CD4-positive, alpha-beta T cell (primary cell): Measurements from ENCODE around the gene FOSB. TPM values are rescaled to one million over a fixed set of nuclear protein-coding genes. Genes with fewer than 3 reads are reported as not detected.

Experiments used
- ATAC-seq: fragments of 200-7000 bp; cut with Tn5 transposase; one replicate; pipeline ENCODE4 v1.10.0; 2022; ENCODE audit warnings: mild to moderate bottlenecking; ENCODE audit not compliant: poor library complexity
- CTCF ChIA-PET: fragments of 350-600 bp; sonication (Branson Sonifier 250); formaldehyde crosslinking; loops from one replicate; lab custom pipeline; 2021; ENCODE audit warnings: antibody characterized with exemption, inconsistent platforms; lab: Charles Lee
- POLR2A ChIA-PET: fragments of 350-600 bp; sonication (Branson Sonifier 250); formaldehyde crosslinking; loops from one replicate; lab custom pipeline; 2021; ENCODE audit warnings: antibody characterized with exemption, inconsistent platforms; lab: Charles Lee
- DNase-seq, 14 experiments: peaks; one replicate each; pipeline ENCODE4 v3.0.0-alpha.2; 2013 to 2020; ENCODE audit warnings: mixed read lengths in 2 of 14
- H3K27ac ChIP-seq, 2 donors: one replicate each; pipeline versions ENCODE4 v1.5.1 to v1.7.0; 2013; ENCODE audit warnings: low read length in 2 of 2, low read depth in 1 of 2, mild to moderate bottlenecking in 1 of 2
- H3K27me3 ChIP-seq, 2 experiments: 1 replicate in 1 of 2; 2 replicates in 1 of 2; pipeline versions ENCODE4 v1.6.1 to v1.7.0; 2013; ENCODE audit warnings: low read length in 2 of 2, control low read depth in 1 of 2, mild to moderate bottlenecking in 1 of 2, moderate library complexity in 1 of 2; ENCODE audit not compliant: insufficient read depth in 2 of 2, control insufficient read depth in 1 of 2
- H3K36me3 ChIP-seq: one replicate; pipeline ENCODE4 v1.6.1; 2013; ENCODE audit warnings: low read length, control low read depth; ENCODE audit not compliant: insufficient read depth
- H3K4me1 ChIP-seq: one replicate; pipeline ENCODE4 v1.6.1; 2013; ENCODE audit warnings: low read length, control low read depth; ENCODE audit not compliant: insufficient read depth
- H3K4me3 ChIP-seq: one replicate; pipeline ENCODE4 v1.5.1; 2013; ENCODE audit warnings: mild to moderate bottlenecking, low read length, moderate library complexity
- H3K9me3 ChIP-seq, 2 experiments: 1 replicate in 1 of 2; 2 replicates in 1 of 2; pipeline versions ENCODE4 v1.6.1 to v1.7.0; 2013; ENCODE audit warnings: low read length in 2 of 2, mild to moderate bottlenecking in 2 of 2, control low read depth in 1 of 2, moderate library complexity in 1 of 2; ENCODE audit not compliant: control insufficient read depth in 1 of 2, insufficient read depth in 1 of 2
- H3K27ac Mint-ChIP-seq: one replicate; pipeline ENCODE4 v1.8.0; 2020; ENCODE audit warnings: mixed read lengths
- H3K27me3 Mint-ChIP-seq: one replicate; pipeline ENCODE4 v1.8.0; 2021; ENCODE audit warnings: mixed read lengths
- H3K36me3 Mint-ChIP-seq: one replicate; pipeline ENCODE4 v1.8.0; 2021; ENCODE audit warnings: low read depth, mixed read lengths
- H3K4me1 Mint-ChIP-seq: one replicate; pipeline ENCODE4 v1.8.0; 2021; ENCODE audit warnings: low read depth, mixed read lengths
- H3K4me3 Mint-ChIP-seq: one replicate; pipeline ENCODE4 v1.8.0; 2020; ENCODE audit warnings: mild to moderate bottlenecking, mixed read lengths
- H3K9me3 Mint-ChIP-seq: one replicate; pipeline ENCODE4 v1.8.0; 2020; ENCODE audit warnings: mixed read lengths
- CTCF ChIP-seq: fragments of 200-600 bp; IDR thresholded peaks from one replicate; pipeline ENCODE4 v1.8.0; 2022; ENCODE audit warnings: antibody characterized with exemption, mild to moderate bottlenecking
- intact Hi-C, 2 experiments: fragments of 100-400 bp; cut with DNase I in 1 of 2; cut with micrococcal nuclease in 1 of 2; formaldehyde crosslinking; loops; one replicate each; pipeline versions ENCODE4 v1.15.1 to v1.9.0; 2023 to 2025; cut with DNase I, micrococcal nuclease
- total RNA-seq, 174 experiments: library from RNA in 2 of 174; stranded (reverse) in 2 of 174; gene quantifications; one replicate each; pipeline ENCODE4 v1.2.3 and lab custom pipeline; 2021 to 2026

Gene FOSB
- total RNA-seq, 2 experiments from 2014 or later = 422 to 424 TPM

DNA sequence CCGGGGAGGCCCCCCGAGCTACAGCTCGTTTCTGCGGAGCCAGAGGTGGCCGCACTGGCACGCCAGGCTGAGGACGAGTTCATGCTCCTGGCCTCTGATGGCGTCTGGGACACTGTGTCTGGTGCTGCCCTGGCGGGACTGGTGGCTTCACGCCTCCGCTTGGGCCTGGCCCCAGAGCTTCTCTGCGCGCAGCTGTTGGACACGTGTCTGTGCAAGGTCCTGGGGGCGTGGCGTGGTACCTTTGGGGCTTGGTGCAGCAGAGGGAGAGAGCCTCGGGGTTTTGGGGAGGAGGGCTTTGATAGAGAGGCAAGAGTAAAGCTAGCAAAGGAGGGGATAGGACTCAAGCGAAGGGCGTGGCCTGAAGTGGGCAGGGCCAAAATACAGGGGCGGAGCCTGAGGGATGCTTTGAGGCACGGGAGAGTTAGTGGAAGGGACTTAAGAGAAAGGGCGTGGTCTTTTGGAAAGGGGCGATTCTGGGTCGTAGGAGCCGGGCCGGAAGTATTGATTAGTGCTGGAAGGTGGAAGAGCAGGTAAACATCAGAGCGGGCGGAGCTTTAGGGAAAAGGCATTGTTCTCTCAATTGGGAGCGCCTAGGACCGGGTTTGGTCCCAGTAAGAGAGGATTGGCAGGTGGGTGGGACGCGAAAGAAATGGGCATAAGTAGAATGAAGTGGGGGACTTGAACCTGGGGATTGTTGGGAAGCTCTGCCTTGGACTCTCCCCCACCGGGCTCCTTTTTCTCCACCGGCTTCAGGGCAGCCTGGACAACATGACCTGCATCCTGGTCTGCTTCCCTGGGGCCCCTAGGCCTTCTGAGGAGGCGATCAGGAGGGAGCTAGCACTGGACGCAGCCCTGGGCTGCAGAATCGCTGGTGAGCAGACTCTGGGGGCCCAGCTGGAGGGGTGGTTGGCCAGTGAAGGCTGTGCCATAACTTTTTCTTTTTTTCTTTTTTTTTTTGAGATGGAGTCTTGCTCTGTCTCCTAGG, 31.7 kb downstream of the FOSB start:
- peaks cover 0 to 6% of the 10 kb centered on the region in 2 experiments for H3K9me3 ChIP-seq
- peaks cover 36% of the 10 kb centered on the region for H3K4me1 Mint-ChIP-seq
- H3K4me3 Mint-ChIP-seq = peak overlapping the region; percentile 52
- peaks cover 3% of the 10 kb centered on the region for H3K36me3 ChIP-seq
- ATAC-seq (peak; percentile 37), DNase-seq (peak; percentile 34 to 83 (median 54))
- peak overlapping the region; percentile 34 for H3K4me3 ChIP-seq
- intact Hi-C loops = loop anchor here in 1 of 2 experiments (2.0 kb wide), 1 partner anchor 15 kb away; no protein-coding TSS in a partner anchor
- H3K9me3 Mint-ChIP-seq = no peaks in the 10 kb centered on the region
- no peak for TF ChIP-seq CTCF
- ChIA-PET POLR2A (interaction anchor here (0.7 to 2.2 kb wide), 8 partner anchors 9 to 218 kb away, joined by 3 to 12 read pairs (median 4); no protein-coding TSS in a partner anchor), CTCF (interaction anchor here (0.6 to 2.9 kb wide), 3 partner anchors 59 to 143 kb away, joined by 3 to 8 read pairs (median 3); no protein-coding TSS in a partner anchor)
- H3K27ac ChIP-seq = peak overlapping the region in 1 of 2 donors; percentile 29
- H3K27me3 Mint-ChIP-seq = peaks cover 8% of the 10 kb centered on the region
- H3K4me1 ChIP-seq = peaks cover 47% of the 10 kb centered on the region
- H3K27ac Mint-ChIP-seq = peak overlapping the region; percentile 48
- peaks cover 6 to 7% of the 10 kb centered on the region in 2 experiments for H3K27me3 ChIP-seq
- no peaks in the 10 kb centered on the region for H3K36me3 Mint-ChIP-seq

DNA sequence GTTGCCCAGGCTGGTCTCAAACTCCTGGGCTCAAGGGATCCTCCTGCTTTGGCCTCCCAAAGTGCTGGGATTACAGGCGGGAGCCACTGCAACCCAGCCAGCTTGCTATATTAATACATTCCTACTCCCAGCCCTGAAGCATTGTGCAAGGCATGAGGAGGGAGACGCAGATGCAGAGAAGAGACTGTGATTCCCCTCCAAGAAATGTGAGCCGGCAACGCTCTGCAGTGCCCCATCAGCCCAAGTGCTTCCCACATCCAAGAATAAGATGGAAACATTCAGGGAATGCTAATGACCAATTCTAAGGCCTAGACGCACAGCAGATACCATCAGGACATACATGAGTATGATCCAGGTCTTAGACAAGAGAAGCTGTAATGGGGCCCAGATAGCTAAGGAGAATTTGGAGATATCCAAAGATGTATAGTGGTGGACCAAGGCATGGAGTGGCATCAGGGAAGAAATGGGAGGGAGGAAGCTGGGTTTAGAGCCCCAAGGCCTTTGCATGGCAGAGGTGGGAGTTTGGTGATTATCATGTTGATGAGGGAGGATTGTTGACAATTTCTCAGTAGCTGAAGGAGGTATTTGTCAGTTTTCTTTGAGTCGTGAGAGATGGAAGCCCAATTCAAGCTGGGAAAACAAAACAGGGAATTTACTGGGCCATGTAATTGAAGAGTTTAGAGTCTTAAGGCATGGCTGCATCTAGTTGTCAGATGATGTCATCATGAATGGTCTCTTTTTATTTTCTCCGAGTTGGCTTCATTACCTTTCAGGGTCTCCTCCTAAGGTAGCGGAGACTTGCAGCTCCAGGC, 33.3 kb downstream of the FOSB start:
- H3K4me1 Mint-ChIP-seq = peaks cover 39% of the 10 kb centered on the region
- peaks cover 0 to 6% of the 10 kb centered on the region in 2 experiments for H3K9me3 ChIP-seq
- H3K27me3 Mint-ChIP-seq = no peaks in the 10 kb centered on the region
- peaks cover 49% of the 10 kb centered on the region for H3K4me1 ChIP-seq
- peaks cover 3% of the 10 kb centered on the region for H3K36me3 ChIP-seq
- no peaks in the 10 kb centered on the region for H3K9me3 Mint-ChIP-seq
- TF ChIP-seq CTCF = no peak
- peak overlapping the region; percentile 2 for H3K4me3 Mint-ChIP-seq
- H3K4me3 ChIP-seq = no peak overlapping the region
- POLR2A ChIA-PET = no interaction called here
- intact Hi-C loops = no loop called here
- no peaks in the 10 kb centered on the region for H3K36me3 Mint-ChIP-seq
- CTCF ChIA-PET = no interaction called here
- DNase-seq (no peak), ATAC-seq (no peak)
- H3K27ac ChIP-seq = no peak overlapping the region
- H3K27me3 ChIP-seq = no peaks in the 10 kb centered on the region
- H3K27ac Mint-ChIP-seq = no peak overlapping the region

DNA sequence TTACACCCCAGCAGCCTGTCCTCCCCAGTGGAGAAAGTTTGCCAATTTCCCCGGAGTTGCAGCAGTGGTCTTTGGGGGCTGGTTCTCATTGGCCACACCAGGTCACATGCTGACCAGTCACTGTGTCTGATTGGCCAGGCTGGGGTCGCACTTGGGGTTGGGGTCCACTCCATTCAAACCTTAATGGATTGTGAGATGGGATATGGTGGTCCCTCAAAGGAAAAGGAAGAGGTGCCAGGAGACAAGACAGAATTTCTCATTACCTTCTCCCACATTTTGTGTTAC, 33.9 kb downstream of the FOSB start:
- H3K9me3 ChIP-seq = peaks cover 0 to 6% of the 10 kb centered on the region in 2 experiments
- no peak overlapping the region for H3K4me3 ChIP-seq
- ChIA-PET CTCF (no interaction called here), POLR2A (no interaction called here)
- no peak overlapping the region for H3K27ac ChIP-seq
- Mint-ChIP-seq H3K4me1 (peaks cover 42% of the 10 kb centered on the region), H3K27ac (peak overlapping the region; percentile 71), H3K9me3 (no peaks in the 10 kb centered on the region), H3K36me3 (no peaks in the 10 kb centered on the region), H3K4me3 (no peak overlapping the region), H3K27me3 (no peaks in the 10 kb centered on the region)
- TF ChIP-seq CTCF = no peak
- H3K36me3 ChIP-seq = peaks cover 3% of the 10 kb centered on the region
- peaks cover 47% of the 10 kb centered on the region for H3K4me1 ChIP-seq
- intact Hi-C loops = no loop called here
- no peak for ATAC-seq
- H3K27me3 ChIP-seq = no peaks in the 10 kb centered on the region
- DNase-seq = no peak
